Retinal pigment epithelial cell (primary cell): ENCODE measurements around the gene GALNT12.

Experiments used
- DNase-seq: peaks from one replicate; pipeline ENCODE4 v3.0.0-alpha.2; 2010; ENCODE audit warnings: low read depth
- H3K4me3 ChIP-seq: 2 replicates; pipeline ENCODE4 v1.5.1; 2011; ENCODE audit warnings: mild to moderate bottlenecking, low read length, control low read depth, moderate library complexity
- CTCF ChIP-seq: conservative IDR thresholded peaks from 2 replicates; pipeline ENCODE4 v1.5.1; 2011; ENCODE audit warnings: low read depth, low read length, control low read depth, inconsistent platforms

Gene GALNT12

GRCh38 chr9:98810102-98810842, 2.8 kb downstream of the GALNT12 start:
- TF ChIP-seq CTCF = no peak
- H3K4me3 ChIP-seq = no peak overlapping the region
- no peak for DNase-seq

GRCh38 chr9:98811051-98811650, 3.7 kb downstream of the GALNT12 start:
- no peak for TF ChIP-seq CTCF
- H3K4me3 ChIP-seq = no peak overlapping the region
- DNase-seq = peak; percentile 93

DNA sequence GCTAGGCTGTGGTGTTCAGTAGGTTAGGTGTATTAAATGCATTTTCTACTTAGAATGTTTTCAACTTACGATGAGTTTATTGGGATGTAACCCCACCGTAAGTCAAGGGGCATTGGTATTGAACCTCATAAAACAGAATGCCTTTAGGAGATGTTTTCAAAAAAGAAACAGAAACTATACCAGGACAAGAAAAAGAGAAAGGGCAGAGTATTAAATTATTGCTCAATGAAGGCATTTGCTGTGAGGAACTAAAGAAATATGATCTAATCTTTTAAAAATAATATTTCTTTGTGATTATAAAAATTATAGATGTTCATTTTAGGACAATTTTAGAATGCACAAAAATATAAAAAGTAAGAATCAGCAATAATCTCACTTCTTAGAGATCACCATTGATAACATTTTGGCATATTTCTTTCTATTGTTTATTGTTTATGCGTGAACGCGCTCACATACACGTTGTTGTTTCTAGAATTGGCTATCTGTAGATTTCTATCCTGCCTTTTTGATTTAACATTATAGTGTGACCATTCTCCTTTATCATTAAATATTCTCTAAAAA, 8.0 kb downstream of the GALNT12 start:
- TF ChIP-seq CTCF = no peak
- H3K4me3 ChIP-seq = no peak overlapping the region
- no peak for DNase-seq

DNA sequence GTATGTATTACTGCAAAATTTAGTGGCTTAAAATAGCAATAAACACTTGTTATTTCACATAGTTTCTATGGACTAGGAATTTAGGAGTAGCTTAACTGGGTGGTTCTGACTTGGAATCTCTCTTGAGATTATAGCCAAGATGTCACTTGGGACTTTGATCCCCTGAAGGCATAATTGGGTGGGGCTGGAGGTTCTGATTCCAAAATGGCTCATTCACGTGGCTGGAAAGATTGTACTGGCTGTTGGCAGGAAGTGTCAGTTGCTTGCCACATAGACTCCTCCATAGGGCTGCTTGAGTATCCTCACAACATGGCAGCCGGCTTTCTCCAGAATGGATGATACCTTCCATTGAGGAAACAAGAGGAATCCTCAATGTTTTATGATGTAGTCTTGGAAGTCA, 11.3 kb downstream of the GALNT12 start:
- TF ChIP-seq CTCF = no peak
- DNase-seq = no peak
- no peak overlapping the region for H3K4me3 ChIP-seq

GRCh38 chr9:98819231-98819630, 11.8 kb downstream of the GALNT12 start:
- TF ChIP-seq CTCF = no peak
- H3K4me3 ChIP-seq = no peak overlapping the region
- DNase-seq = no peak

- DNase-seq = no peak
- H3K4me3 ChIP-seq = no peak overlapping the region
- no peak for TF ChIP-seq CTCF
Observed at GRCh38 chr9:98821831-98822230, 14.4 kb downstream of the GALNT12 start.

- H3K4me3 ChIP-seq = no peak overlapping the region
- no peak for DNase-seq
- no peak for TF ChIP-seq CTCF
Observed at GRCh38 chr9:98822661-98823060, 15.2 kb downstream of the GALNT12 start.
